AG08396 (cell line): ENCODE data around the gene ATM.
"Not testable (repeated sequence)": the region's sequence is repeated elsewhere in the genome, so short reads cannot be mapped to it uniquely, and the experiment has no call there.

Experiments used
- DNase-seq: peaks from one replicate; pipeline ENCODE4 v3.0.0; 2012; ENCODE audit warnings: low spot score, mixed read lengths

Gene ATM

GRCh38 chr11:108278954-108279353 is 56.1 kb downstream of the ATM start:
- DNase-seq: no peak

- no peak for DNase-seq
These were observed 63.5 kb downstream of the ATM start for GRCh38 chr11:108286370-108286769.

- no peak for DNase-seq
These were observed 64.1 kb downstream of the ATM start for GRCh38 chr11:108286956-108287355.

GRCh38 chr11:108289066-108289465 is 66.2 kb downstream of the ATM start:
- DNase-seq: not testable (repeated sequence)

- no peak for DNase-seq
These were observed 66.8 kb downstream of the ATM start for GRCh38 chr11:108289699-108290098.

GRCh38 chr11:108293229-108293628 is 70.4 kb downstream of the ATM start:
- DNase-seq: no peak

- DNase-seq: peak; percentile 10
These were observed 79.4 kb downstream of the ATM start for GRCh38 chr11:108302121-108302785.

- DNase-seq: no peak
These were observed 84.9 kb downstream of the ATM start for GRCh38 chr11:108307751-108308150.

GRCh38 chr11:108313444-108313843 is 90.6 kb downstream of the ATM start:
- no peak for DNase-seq

- DNase-seq: no peak
These were observed 93.2 kb downstream of the ATM start for GRCh38 chr11:108316061-108316460.

- DNase-seq: peak; percentile 16
These were observed 96.8 kb downstream of the ATM start for GRCh38 chr11:108319541-108320145.

GRCh38 chr11:108322666-108323065 is 99.8 kb downstream of the ATM start:
- no peak for DNase-seq

GRCh38 chr11:108324587-108324986 is 101.7 kb downstream of the ATM start:
- peak; percentile 14 for DNase-seq

- DNase-seq: no peak
These were observed 110.6 kb downstream of the ATM start for GRCh38 chr11:108333403-108333899.

- DNase-seq: no peak
These were observed 115.9 kb downstream of the ATM start for GRCh38 chr11:108338750-108339149.

- no peak for DNase-seq
These were observed 118.1 kb downstream of the ATM start for GRCh38 chr11:108340973-108341372.

- no peak for DNase-seq
These were observed 118.8 kb downstream of the ATM start for GRCh38 chr11:108341654-108342053.

- DNase-seq: no peak
These were observed 120.8 kb downstream of the ATM start for GRCh38 chr11:108343714-108344113.

- no peak for DNase-seq
These were observed 122.9 kb downstream of the ATM start for GRCh38 chr11:108345767-108346166.

GRCh38 chr11:108346451-108346850 is 123.6 kb downstream of the ATM start:
- DNase-seq: no peak

GRCh38 chr11:108351468-108351867 is 128.6 kb downstream of the ATM start:
- DNase-seq: no peak

GRCh38 chr11:108364159-108364558 is 141.3 kb downstream of the ATM start:
- DNase-seq: peak; percentile 26

GRCh38 chr11:108368134-108368533 is 145.3 kb downstream of the ATM start:
- peak; percentile 24 for DNase-seq

- DNase-seq: no peak
These were observed 146.2 kb downstream of the ATM start for GRCh38 chr11:108369064-108369463.
